Measurements from ENCODE around the gene R3HDM1.
"Not testable (repeated sequence)": the region's sequence is repeated elsewhere in the genome, so short reads cannot be mapped to it uniquely, and the experiment has no call there.

R3HDM1 gene

GRCh38 chr2:135570884-135571283 lies 39.6 kb downstream of the R3HDM1 start:
- no peak for DNase-seq (ENCODE audit: low spot score)

DNA sequence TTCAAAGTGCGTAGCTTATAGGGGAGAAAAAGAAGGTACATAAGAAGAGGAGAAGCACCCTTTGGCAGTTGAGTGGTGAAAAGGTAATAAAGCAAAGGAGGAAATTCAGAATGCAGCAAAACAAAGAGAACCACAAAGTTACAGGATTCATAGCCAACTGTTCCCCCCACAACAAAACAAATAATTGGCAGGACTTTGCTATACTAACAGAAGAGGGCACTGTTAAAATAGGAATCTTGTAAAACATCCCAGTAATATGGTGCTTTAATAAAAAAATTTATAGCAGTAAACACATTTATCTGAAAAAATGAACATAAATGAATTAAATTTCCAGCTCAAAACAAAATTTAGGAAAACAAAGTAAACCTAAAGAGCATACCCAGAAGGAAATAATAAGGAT lies 42.3 kb downstream of the R3HDM1 start:
- no peak for DNase-seq (ENCODE audit: low spot score)

DNA sequence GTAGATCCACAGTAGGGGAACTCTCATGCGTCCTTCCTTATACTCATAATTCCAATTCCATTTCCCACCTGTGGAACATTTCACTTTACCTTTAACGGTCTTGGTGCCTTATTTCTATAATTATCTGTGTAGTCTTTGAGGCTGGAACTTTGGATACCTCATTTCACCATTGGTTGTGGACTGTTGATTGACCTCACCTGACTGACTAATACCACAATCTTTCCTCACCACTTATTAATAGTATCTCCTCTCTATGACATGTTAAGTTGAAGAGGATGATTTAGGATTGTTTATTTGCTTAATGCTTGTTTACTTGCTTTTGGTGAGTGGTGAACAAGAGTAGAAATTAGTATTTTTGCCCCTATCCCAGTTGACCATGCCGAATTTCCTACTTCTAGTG lies 50.0 kb downstream of the R3HDM1 start:
- no peak for DNase-seq (ENCODE audit: low spot score)

DNA sequence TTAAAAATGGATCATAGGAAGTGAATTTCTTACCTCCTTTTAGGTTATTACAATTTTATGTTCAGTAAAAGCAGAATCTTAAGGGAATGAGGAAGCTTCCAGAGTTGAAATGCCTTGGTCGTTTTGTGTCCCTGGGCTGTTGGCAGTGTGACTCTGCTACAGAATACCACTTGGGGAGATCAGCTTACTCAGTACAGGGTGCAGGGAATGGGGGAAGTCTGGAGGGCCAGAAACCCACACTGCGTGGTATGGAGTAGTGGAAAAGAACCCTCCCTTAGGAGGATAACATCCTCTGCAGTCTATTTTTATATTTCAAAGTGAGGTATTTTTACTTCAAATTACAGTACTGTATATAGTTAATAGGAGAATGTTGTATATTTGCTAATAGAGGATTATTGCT lies 51.1 kb downstream of the R3HDM1 start:
- DNase-seq (ENCODE audit: low spot score): no peak

DNA sequence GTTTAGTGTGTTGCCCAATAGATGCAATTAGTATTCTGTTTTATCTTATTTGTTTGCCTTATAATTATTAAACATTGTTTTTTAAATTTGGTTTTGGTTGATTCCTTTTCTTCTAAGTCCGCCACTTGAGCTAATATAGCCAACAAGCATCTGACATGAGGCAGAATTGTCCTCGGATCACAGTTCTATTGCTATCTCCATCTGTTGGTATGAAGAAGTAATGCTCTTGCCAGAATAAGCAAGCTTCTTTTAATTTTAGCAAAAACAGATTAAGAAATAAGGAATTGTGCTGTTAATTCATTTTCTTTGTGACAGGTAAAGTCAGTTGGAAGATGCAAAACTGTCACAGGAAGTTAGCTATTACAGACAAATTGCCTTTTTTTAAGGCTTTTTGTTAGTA lies 54.3 kb downstream of the R3HDM1 start:
- no peak for DNase-seq (ENCODE audit: low spot score)

DNA sequence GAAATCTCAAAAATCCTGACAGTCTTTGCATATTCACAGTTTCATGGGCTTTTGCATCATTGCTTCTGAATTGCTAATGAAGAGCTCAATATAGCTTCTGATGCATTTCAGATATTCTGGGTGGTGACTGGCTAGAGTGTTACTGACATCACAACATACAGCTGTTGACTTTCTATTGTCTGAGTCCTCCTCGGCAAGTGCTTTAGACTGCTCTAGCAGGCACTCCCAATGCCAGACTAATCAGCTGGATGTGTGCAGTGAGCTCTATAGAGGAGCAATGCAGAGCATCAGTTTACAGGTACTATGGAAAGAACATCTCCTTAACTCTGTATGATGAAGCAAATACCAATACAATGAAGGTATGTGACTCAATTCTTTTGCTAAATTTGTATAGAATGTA lies 54.9 kb downstream of the R3HDM1 start:
- DNase-seq (ENCODE audit: low spot score): no peak

DNA sequence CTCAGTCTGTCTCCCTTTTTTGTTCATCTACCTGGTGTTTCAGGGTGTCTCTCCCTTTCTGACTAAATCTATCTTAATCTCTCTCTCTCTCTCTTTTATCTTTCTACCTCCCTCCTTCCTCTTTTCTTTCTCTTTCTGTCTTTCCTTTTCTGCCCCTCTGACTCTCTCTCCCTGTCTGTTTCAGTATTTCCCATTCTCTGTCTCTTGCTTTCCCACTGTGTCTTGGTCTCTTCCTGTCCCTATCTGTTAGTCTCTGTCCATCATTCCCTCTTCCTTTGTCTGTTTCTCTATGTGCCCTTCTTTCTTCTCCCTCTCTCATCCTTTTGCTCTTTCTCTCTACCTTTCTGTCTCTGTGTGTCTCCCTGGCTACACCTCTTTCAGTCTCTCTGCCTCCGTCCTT lies 56.7 kb downstream of the R3HDM1 start:
- no peak for DNase-seq (ENCODE audit: low spot score)

DNA sequence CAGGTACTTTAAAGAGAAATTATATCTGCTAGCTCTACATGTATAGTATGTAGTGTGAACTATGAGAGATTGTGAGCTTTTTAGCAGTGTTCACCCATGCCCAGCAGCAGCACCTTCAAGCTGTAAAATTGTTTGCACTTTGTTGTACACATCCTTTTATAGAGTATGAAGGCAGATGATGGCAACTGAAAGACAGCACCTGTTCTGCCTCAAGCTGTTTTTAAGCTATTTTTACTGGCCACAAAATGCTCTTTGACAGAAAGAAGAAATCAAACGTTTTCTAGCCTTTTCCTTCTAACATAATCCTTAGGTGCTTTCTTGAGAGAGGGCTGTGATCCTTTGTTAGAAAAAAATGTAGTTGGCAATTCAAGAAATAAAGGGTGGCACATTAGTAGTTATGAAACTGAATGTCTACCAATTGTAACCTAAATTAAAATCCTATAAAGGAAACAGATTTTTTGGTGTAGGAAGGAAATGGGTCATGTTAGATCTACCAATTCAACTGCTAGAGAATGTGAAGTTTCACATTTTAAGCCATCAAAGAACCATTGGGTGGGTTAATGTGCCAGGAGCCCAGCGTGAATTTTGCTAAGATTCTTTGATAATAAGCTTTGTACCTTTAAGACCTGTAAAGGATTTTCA lies 59.5 kb downstream of the R3HDM1 start:
- DNase-seq (ENCODE audit: low spot score): no peak

DNA sequence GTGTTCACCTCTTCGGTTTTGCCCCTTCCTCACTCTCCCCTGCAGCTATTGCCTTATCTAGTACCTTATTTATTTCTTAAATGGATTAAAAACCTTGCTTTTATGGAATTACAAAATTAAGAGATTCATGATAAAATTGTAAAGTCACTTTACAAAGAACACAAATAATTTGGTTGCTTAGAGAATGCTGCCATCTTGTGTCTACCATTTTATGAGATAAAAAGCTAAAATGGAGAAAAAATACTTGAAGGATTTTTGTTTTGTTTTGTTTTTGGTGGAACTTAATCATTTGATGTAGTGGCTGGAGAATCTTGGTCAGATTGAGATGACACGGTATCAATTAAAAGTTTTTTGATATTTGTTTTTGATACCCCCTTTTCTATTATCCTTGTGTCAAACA lies 69.6 kb downstream of the R3HDM1 start:
- DNase-seq (ENCODE audit: low spot score): no peak

DNA sequence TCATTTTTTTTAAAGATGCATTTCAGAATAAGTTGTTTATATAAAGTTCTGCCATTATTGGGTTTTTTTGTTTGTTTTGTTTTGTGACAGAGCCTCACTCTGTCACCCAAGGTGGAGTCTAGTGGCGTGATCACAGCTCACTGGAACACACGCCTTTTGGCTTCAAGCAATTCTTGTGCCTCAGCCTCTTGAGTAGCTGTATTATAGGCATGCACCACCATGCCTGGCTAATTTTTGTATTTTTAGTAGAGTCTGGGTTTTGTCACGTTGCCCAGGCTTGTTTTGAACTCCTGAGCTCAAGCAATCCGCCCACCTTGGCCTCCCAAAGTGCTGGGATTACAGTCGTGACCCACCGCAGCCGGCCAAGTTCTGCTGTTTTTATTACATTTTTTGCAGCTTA lies 72.3 kb downstream of the R3HDM1 start:
- DNase-seq (ENCODE audit: low spot score): no peak

DNA sequence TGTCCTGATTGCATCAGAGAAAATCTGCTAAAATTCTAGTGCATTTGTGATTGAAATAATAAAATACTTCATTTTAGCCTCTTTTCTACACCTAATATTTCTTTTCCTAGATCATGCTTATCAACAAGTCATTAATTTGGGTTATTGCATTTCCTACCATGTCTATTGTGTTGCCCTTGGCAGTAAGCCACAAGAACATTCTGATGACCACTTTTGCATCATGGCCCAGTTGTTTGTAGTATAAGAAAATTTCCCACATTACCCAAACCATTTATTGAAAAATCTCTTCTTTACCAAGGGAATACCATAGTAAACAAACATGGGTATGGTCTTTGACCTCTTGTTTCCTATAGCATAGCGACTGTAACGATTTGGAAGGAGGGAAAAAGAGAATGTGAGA lies 76.3 kb downstream of the R3HDM1 start:
- no peak for DNase-seq (ENCODE audit: low spot score)

DNA sequence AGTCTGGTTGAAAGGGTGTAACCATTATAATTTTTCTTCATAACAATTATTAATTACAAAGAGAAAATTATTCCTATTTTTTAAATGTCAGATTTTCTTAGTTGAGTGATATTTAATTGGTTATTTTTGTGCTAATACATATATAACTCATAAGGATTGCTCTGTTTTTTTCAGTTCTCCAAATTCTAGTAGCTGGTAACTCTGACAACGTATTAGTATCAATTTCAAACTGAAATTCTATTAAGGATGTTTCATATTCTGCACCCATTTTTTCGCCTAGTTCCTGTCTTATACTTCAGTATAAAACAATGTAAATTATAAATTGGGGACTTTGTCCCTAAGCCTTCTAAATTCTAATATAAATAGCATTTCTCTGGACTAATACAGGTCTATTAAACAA lies 81.0 kb downstream of the R3HDM1 start:
- DNase-seq (ENCODE audit: low spot score): no peak

GRCh38 chr2:135615404-135615803 lies 84.1 kb downstream of the R3HDM1 start:
- DNase-seq (ENCODE audit: low spot score): no peak

DNA sequence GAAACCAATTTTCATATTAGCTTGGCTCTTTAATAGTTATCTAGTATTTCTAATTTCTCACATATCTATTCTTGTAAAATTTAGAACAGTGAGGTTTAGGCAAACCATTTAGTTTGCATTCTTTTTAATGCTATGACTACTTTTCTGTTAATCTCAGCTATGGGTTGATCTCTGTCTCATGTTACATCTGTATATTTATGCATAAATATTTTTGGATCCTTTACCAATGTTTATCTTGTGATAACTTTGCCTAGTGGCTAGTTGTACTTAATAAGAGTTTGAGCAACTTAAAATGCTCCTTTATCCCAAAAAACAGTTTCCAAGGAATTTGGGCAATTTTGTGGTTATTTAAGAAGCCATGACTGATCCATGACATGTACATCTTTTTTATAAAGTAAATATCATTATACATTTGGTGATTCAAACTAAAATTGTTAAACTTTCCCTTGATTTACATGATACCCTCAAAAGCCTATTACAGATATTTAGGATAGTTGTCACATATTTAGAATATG lies 86.3 kb downstream of the R3HDM1 start:
- DNase-seq (ENCODE audit: low spot score): no peak

DNA sequence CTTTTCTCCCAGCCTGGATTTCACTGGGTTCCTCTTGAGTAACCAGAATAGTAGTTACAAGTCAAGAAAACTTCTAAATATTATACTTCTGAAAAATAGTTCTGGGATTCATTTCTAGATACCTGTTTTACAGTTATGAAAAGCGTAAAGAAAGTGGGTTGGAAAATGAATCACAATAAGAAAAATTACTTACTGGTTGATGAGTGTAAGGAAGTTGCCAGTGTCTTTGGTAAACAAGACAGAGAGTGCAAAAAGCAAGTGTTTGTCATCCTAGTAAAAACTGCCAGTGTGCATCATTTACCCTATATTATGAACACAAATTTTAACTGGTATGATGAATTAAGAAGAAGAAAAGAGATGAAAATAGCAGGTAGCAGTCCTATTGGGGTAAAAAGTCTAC lies 88.9 kb downstream of the R3HDM1 start:
- no peak for DNase-seq (ENCODE audit: low spot score)

DNA sequence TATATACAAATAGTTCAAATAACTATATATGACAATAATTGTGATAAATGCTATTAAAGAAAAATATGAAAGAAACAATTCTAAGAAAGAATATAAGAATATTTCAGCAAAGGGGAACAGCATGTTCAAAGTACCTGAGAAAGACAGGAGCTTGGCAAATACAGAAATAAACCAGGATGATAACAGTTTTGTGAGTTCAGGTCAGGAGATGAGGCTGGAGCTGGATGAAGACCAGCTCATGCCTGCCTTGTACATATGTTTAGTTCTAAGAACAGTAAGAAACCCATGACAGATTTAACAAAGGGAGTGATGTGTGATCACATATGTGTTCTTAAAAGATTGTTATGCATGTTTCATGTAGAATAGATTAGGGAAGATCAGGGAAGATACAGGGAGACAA lies 98.2 kb downstream of the R3HDM1 start:
- no peak for DNase-seq (ENCODE audit: low spot score)

GRCh38 chr2:135630034-135630433 lies 98.8 kb downstream of the R3HDM1 start:
- DNase-seq (ENCODE audit: low spot score): not testable (repeated sequence)

DNA sequence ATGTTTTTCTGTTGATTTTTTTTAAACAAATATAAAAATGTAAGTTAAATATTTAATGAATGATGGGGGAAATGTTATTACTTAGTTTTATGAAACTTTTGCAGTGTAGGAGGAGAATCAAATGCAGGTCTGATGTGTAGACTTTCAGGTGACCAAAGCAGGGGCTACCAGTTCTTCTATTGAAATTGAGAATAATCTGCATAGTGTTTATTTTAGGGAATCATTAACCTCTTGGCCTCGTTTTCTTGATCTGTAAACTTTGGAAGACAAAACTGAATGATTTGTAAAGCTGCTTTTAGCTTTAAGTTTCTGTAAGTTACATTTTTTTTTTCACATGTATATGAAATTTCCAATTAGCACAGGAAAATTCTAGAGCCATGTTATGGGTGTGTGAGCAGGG lies 99.2 kb downstream of the R3HDM1 start:
- DNase-seq (ENCODE audit: low spot score): no peak

GRCh38 chr2:135633582-135633981 lies 102.3 kb downstream of the R3HDM1 start:
- DNase-seq (ENCODE audit: low spot score): no peak

DNA sequence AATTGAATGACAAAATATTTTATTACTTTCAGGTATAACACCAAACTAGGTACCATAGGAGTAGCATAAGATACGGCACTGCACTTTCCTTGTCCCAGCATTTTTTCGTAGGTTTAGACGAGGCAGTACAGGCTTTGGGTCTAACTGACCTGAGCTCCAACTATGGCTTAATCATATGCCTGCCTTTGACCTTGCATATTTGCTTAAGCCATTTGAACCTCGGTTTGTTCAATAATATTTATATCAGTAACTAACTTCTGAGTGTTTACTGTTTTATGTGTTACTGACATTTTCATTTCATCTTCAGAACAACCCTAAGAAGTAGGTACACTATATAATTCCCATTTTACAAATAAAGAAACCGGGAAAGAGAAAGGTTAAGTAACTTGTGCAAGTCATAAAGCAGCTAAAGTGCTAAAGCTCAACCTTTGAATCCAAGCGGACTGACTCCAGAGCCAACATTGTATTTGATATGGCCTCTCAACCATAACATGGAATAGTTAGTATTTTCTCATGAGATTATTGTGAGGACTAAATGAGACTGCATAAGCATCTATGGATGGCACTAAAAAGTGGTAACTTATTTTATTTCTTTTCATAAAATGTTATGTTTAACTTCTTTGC lies 104.0 kb downstream of the R3HDM1 start:
- no peak for DNase-seq (ENCODE audit: low spot score)

- no peak for DNase-seq (ENCODE audit: low spot score)
These were observed 105.7 kb downstream of the R3HDM1 start for GRCh38 chr2:135636982-135637381.

GRCh38 chr2:135637456-135638087 lies 106.3 kb downstream of the R3HDM1 start:
- DNase-seq (ENCODE audit: low spot score): no peak

- DNase-seq (ENCODE audit: low spot score): no peak
These were observed 107.5 kb downstream of the R3HDM1 start for GRCh38 chr2:135638825-135639224.
